Vagina (tissue), 2 donors: ENCODE measurements around the gene EVC. TPM values are rescaled to one million over a fixed set of nuclear protein-coding genes. Genes with fewer than 3 reads are reported as not detected.

Source experiments
- DNase-seq, 2 donors: peaks; one replicate each; pipeline ENCODE4 v3.0.0-alpha.2; 2017; ENCODE audit errors: extremely low spot score in 2 of 2
- H3K27ac ChIP-seq: fragments of 200-600 bp; sonication (generic); one replicate; pipeline ENCODE4 v1.5.1; 2019
- H3K27me3 ChIP-seq: fragments of 200-600 bp; sonication (generic); one replicate; pipeline ENCODE4 v1.5.1; 2019
- H3K36me3 ChIP-seq, 2 donors: fragments of 200-600 bp; sonication (generic); one replicate each; pipeline ENCODE4 v1.5.1; 2017 to 2019
- H3K4me1 ChIP-seq: fragments of 200-600 bp; sonication (generic); one replicate; pipeline ENCODE4 v1.5.1; 2019
- H3K4me3 ChIP-seq, 2 donors: fragments of 200-600 bp; sonication (generic); 1 replicate in 1 of 2; 2 replicates in 1 of 2; pipeline ENCODE4 v1.5.1; 2016 to 2019
- H3K9me3 ChIP-seq: fragments of 200-600 bp; sonication (generic); one replicate; pipeline ENCODE4 v1.5.1; 2019
- CTCF ChIP-seq, 3 experiments: fragments of 450-650 bp in 2 of 3; fragments of 200-600 bp in 1 of 3; sonication (generic) in 1 of 3; IDR thresholded peaks; one replicate each; pipeline ENCODE4 v1.5.1; 2017 to 2019; ENCODE audit warnings: antibody characterized with exemption in 3 of 3, mild to moderate bottlenecking in 2 of 3, moderate library complexity in 2 of 3
- POLR2A ChIP-seq, 2 donors: fragments of 450-650 bp; IDR thresholded peaks; one replicate each; pipeline ENCODE4 v1.6.1; 2017; ENCODE audit warnings: antibody characterized with exemption in 2 of 2, mild to moderate bottlenecking in 2 of 2, moderate library complexity in 2 of 2
- POLR2AphosphoS5 ChIP-seq, 2 donors: sonication (generic); formaldehyde crosslinking; IDR thresholded peaks; one replicate each; pipeline ENCODE4 v1.9.0; 2017; ENCODE audit warnings: antibody characterized with exemption in 2 of 2, mild to moderate bottlenecking in 2 of 2, low read depth in 1 of 2; ENCODE audit not compliant: insufficient read depth in 1 of 2
- intact Hi-C: fragments of 100-400 bp; cut with DNase I; formaldehyde crosslinking; loops from one replicate; pipeline ENCODE4 v1.15.1; 2023
- total RNA-seq: library from RNA; depleted of rRNA; stranded (reverse); fragments of >200 nt; gene quantifications from one replicate; pipeline ENCODE4 v1.2.3, GENCODE V29; 2016

The EVC gene
- total RNA-seq, 1 donor from 2014 or later: 19.4 TPM

GRCh38 chr4:5751666-5752375 is 40.8 kb downstream of the EVC start:
- no peak overlapping the region for H3K27ac ChIP-seq
- TF ChIP-seq POLR2A (IDR thresholded peaks at IDR 0.05) (no peak), CTCF (IDR thresholded peaks at IDR 0.05) (no peak), POLR2AphosphoS5 (IDR thresholded peaks at IDR 0.05; ENCODE audit: insufficient read depth in 1 of 2, low read depth in 1 of 2) (no peak)
- no peaks in the 10 kb centered on the region for H3K27me3 ChIP-seq
- intact Hi-C loops: no loop called here
- H3K4me3 ChIP-seq: no peak overlapping the region
- H3K4me1 ChIP-seq: peaks cover 11% of the 10 kb centered on the region
- H3K36me3 ChIP-seq: peaks cover 0 to 52% of the 10 kb centered on the region in 2 donors
- H3K9me3 ChIP-seq: no peaks in the 10 kb centered on the region
- DNase-seq: no peak

- Histone ChIP-seq H3K27me3 (no peaks in the 10 kb centered on the region), H3K9me3 (no peaks in the 10 kb centered on the region), H3K36me3 (peaks cover 0 to 60% of the 10 kb centered on the region in 2 donors), H3K4me3 (no peak overlapping the region), H3K4me1 (peaks cover 3% of the 10 kb centered on the region), H3K27ac (no peak overlapping the region)
- DNase-seq: no peak
- intact Hi-C loops: no loop called here
- TF ChIP-seq CTCF (IDR thresholded peaks at IDR 0.05) (no peak), POLR2A (IDR thresholded peaks at IDR 0.05) (no peak), POLR2AphosphoS5 (IDR thresholded peaks at IDR 0.05; ENCODE audit: insufficient read depth in 1 of 2, low read depth in 1 of 2) (no peak)
Measured at GRCh38 chr4:5752376-5753184, 41.6 kb downstream of the EVC start.

GRCh38 chr4:5753366-5753765 is 42.4 kb downstream of the EVC start:
- intact Hi-C loops: no loop called here
- Histone ChIP-seq H3K27ac (no peak overlapping the region), H3K9me3 (no peaks in the 10 kb centered on the region), H3K4me1 (peaks cover 3% of the 10 kb centered on the region), H3K4me3 (no peak overlapping the region), H3K36me3 (peaks cover 0 to 60% of the 10 kb centered on the region in 2 donors), H3K27me3 (no peaks in the 10 kb centered on the region)
- DNase-seq: no peak
- TF ChIP-seq CTCF (IDR thresholded peaks at IDR 0.05) (no peak), POLR2AphosphoS5 (IDR thresholded peaks at IDR 0.05; ENCODE audit: insufficient read depth in 1 of 2, low read depth in 1 of 2) (no peak), POLR2A (IDR thresholded peaks at IDR 0.05) (no peak)

- DNase-seq: no peak
- no peaks in the 10 kb centered on the region for H3K27me3 ChIP-seq
- H3K27ac ChIP-seq: no peak overlapping the region
- no peak overlapping the region for H3K4me3 ChIP-seq
- no peaks in the 10 kb centered on the region for H3K9me3 ChIP-seq
- peaks cover 0 to 60% of the 10 kb centered on the region in 2 donors for H3K36me3 ChIP-seq
- TF ChIP-seq POLR2A (IDR thresholded peaks at IDR 0.05) (no peak), POLR2AphosphoS5 (IDR thresholded peaks at IDR 0.05; ENCODE audit: insufficient read depth in 1 of 2, low read depth in 1 of 2) (peak in 1 of 2 donors; percentile 22), CTCF (IDR thresholded peaks at IDR 0.05) (no peak)
- intact Hi-C loops: no loop called here
- peaks cover 5% of the 10 kb centered on the region for H3K4me1 ChIP-seq
Measured at GRCh38 chr4:5753766-5754528, 42.9 kb downstream of the EVC start.
